GM18873 (cell line): ENCODE data around the gene BIRC2.
"Not testable (repeated sequence)": the region's sequence is repeated elsewhere in the genome, so short reads cannot be mapped to it uniquely, and the experiment has no call there.

Source experiments
- ATAC-seq: cut with Tn5 transposase; IDR thresholded peaks from one replicate; pipeline ENCODE4 v1.9.1; 2021; ENCODE audit warnings: mild to moderate bottlenecking, moderate library complexity, moderate number of reproducible peaks; ENCODE audit not compliant: unreplicated experiment, low FRiP score

BIRC2 gene

DNA sequence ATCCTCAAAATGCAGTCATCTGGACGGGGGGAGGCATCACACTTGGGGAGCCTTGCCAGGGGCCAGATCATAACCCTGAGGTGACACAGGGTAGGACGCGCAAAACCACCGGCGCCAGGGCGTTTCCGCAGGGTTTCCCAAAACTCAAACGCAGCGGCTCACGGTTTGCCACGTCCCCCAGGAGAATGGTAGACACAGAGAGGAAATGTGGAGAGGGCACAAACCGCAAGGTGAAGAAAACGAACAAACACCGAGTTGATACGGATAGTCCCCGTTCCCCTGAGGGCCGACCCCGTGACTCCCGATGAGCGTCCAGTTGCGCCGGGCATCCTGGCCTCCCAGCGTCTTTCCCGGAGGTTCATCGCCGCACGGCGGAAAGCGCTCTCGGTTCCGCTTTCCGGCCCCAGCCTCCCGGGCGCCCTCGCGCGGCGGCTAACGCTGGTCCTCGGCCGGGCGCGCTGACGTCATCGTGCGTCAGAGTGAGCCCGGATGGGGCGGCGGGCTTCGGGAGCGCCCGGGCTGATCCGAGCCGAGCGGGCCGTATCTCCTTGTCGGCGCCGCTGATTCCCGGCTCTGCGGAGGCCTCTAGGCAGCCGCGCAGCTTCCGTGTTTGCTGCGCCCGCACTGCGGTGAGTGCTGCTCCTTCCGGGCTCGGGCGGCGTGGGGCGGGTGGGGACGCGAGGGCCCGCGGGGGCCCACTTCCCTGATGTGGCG lies at the start of gene BIRC2:
Gene BIRC2 (plus strand): TSS at position 467 of the 714 bp plus-strand sequence. CDS start 2,641 bp downstream, outside the sequence.
- peak; percentile 69 for ATAC-seq

DNA sequence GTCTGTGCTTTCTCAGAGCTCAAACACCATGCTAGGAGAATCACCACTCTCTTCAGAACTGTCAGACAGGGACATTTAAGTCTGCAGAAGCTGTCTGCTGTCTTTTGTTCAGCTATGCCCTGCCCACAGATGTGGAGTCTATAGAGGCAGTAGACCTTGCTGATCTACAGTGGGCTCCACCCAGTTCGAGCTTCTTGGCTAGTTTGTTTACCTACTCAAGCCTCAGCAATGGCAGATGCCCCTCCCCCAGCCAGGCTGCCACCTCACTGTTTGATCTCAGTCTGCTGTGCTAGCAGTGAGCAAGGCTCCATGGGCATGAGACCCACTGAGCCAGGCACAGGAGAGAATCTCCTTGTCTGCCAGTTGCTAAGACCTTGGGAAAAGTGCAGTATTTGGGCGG lies 46.2 kb upstream of the BIRC2 start:
- not testable (repeated sequence) for ATAC-seq

DNA sequence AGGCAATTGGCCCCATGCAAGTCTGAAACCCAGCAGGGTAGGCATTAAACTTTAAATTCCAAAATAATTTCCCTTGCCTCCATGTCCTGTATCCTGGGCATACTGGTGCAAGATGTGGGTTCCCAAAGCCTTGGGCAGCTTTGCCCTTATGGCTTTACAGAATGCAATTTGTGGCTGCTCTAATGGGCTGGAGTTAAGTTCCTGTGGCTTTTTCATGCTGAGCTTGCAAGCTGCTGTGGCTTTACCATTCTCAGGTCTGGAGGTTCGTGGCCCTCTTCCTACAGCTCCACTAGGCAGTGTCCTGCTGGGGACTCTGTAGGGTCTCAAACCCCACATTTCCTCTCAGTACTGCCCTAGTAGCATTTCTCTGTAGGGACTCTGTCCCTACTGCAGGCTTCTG lies 44.8 kb upstream of the BIRC2 start:
- no peak for ATAC-seq

DNA sequence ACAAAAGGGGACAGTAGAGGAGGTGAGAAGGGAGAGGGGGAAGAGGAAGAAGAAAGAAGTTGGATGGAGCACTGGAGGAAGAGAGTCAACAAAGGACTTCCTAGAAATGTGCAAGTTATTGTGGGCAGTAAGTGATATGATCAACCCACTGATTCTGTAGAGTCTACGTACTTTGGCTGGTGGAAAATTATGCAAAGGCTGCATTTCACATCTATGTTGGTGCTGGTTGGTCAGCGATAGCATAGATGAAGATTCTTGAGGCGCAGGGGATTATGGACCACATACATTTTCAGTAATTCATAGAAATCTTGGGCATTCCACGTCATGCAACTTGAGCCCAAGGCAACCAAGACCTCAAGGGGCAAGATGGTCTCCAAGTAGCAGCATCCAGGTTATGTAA lies 42.3 kb upstream of the BIRC2 start:
- ATAC-seq = no peak

DNA sequence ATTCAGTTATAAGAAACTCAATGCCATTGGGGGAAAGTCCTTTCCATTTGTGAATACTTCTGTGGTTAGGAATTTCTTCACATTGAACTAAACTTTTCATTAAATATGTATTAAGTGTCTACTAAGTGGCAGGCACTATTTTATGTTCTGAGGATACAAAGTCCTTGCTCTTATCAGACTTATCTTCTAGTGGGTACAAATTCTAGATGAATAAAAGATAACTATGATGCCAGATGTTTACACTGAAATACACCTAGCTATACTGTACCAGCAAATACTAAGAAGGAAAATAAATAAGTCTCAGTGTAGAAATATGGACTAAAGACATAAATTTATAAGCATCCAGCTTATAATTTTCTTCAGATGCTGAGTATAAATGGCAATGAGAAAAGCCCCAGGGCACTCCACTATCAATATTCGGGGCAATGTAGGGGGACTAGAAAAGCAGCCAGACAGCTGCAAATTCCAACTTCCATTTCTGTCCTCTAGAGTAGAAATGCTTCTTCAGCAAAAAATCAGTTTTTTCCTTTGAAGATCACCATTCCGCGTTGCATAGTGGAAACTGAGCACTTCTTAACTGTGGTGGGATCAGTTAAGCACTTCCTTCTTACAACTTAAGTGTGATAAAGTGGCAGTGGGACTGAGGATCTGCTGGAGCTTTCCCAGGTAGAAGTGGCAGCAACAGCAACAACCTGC lies 41.5 kb upstream of the BIRC2 start:
- no peak for ATAC-seq

DNA sequence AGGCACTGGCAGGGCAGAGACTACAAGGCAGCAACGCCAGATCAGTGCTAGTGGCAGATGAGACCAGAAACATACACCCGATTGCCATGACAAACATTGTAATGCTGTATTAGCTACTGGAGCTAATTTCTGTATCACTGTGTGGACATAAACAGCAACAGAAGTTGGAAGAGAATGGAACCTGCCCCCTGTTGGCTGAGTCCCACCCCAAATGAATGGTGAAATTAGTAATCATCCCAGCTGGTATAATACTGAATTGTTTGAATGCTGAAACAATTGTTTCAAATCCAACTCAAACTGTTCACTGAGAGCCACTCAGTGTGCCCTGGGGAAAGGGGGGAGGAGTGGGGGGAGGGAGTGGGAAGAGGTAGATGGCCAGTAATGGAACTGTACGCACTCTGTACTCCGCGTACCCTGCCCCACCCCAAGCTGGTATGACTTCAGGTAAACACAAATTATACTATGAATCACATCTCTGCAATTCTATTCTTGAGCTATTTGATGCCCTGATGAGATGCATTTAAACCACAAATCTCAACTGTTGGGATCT lies 40.9 kb upstream of the BIRC2 start:
- no peak for ATAC-seq

DNA sequence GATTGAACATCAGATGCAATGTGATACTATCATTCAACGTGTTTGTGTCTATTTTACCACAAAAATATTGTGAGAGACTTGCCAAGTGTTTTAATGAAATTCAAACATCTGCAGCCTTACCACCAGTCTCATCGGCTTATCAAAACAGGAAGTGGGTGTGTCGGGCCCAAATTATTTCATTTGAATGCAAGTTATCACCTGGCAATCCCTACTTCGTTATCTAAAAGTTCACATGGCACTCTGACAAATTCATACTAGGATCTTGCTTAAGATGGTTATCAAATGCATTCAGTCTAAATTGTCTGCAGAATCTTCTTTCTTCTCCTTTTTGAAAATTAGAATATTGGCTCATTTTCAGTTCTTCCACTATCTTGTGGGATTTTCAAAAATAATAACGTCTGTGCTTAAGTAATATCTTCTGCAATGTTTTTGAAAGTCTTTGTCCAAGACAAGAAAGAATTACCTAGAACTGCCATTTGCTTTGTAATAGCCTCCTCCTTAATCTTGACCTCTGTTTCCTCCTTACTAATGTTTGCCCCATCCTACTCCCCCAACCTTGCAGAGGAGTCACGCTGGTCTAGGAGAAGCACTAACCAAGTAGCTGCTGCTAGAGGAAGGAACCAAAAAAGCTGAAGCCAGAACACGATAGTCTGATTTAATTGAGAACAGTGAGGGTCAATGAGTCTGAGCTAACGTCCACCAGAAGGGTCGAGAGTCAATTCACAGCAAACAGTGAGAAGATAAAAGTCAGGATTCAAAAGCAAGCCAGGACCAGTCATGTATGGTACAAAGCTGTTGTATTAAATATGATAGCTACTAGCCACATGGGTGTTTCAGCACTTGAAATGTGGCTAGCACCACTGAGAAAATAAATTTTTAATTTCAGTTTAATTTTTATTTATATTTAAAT lies 39.9 kb upstream of the BIRC2 start:
- no peak for ATAC-seq

DNA sequence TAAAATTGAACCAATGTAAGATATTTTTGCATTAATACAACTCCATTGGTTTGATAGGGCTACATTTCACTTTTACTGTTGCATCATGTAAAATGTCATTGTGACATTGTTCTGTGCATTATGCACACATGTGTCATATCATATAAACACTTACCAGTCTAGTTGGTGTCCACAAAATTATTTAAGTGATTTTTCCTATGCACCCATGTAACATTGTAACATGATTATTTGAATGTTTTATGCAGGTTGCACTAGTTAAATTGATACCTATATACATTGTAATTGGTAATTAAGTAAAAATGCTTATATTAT lies 39.3 kb upstream of the BIRC2 start:
- ATAC-seq = no peak

DNA sequence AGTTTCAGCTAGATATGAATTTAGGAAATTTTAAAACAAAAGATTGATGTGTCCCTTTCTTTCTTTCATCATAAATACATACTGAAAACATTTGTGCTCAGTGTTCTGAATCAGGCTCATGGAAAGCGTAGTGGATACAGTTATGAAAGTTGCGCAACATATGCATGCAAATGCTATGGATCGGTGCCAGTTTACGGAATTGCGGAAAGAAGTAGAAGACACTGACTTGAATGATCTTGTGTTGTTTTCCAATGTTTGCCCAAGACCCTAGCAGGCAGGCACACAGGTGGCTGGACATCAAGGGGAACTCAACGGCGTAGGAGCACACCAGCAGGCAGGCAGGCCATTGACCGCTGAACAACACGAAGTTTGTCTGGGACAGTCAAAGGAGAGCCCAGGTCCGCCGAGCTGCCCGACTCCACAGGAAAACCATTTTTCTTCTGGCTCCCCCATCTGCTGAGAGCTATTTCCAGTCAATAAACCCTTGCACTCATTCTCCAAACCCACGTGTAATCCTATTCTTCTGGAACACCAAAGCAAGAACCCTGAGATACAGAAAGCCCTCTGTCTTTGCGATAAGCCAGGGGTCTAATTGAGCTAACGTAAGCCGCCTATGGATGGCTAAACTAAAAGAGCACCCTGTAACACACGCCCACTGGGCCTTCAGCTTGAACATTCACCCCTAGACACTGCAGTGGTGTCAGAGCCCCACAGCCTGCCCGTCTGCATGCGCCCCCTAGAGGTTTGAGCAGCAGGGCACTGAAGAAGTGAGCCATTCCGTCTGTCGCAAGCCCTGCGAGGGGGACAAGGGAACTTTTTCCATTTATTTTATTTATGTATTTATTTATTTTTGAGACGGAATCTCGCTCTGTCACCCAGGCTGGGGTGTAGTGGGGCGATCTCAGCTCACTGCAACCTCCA lies 37.1 kb upstream of the BIRC2 start:
- no peak for ATAC-seq

DNA sequence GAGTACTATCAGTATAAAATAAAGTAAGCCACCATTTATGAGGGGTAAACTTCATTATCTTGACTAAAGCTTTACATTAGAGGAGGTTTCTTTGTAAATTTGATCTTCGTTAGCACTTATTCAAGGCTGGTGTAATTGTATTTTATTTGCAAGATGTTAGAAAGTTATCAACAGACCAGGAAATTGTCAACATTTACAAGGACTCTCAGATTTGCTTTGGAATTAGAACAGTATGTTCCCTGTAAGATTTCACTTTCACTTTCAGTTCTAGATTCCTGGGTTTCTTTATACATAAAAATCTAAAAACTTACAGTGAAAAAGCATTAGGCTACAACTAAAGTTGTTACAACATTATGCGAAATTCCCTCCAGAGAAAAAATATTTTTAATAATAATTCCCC lies 34.3 kb upstream of the BIRC2 start:
- ATAC-seq = no peak

DNA sequence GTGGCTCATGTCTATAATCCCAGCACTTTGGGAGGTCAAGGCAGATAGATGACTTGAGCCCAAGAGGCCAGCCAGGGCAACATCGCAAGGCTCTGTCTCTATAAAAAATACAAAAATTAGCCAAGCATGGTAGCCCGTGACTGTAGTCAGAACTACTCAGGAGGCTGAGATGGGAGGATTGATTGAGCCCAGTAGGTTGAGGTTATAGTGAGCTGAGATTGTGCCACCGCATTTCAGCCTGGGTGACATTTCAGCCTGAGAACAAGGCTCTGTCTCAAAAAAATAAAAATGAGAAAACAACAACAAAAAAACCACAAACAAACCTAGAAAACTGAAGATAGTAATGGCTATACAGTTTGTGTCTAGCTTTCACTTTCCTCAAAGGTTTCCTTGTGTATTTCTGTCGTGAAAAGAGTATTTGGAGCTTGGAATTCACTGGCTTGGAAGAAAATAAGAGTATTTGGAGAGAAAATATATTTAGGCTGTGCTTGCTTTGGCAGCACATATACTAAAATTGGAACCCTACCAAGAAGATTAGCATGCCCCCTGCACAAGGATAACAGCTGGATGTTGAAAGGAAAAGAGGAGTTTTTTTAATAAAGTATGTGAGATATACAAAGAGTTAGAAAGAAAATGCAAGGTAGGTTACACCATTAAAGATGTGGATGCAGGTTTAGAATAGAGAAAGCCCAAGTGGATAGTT lies 33.6 kb upstream of the BIRC2 start:
- no peak for ATAC-seq

DNA sequence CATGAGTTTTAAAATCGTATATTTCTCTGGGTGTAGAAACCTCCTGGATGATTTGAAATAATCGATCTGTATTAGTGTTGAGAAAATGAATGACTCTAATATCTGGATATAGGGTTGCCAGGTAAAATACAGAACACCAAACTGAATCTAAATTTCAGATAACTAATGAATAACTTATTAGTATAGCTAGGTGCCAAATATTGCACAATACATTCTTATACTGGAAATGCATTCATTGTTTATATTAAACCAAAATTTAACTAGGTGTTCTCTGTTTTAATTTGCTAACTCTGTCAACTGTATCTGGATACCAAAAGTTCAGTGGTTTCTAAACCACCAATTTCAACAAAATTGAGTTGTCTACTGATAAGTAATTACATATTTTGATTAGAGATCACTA lies 32.2 kb upstream of the BIRC2 start:
- ATAC-seq = no peak

DNA sequence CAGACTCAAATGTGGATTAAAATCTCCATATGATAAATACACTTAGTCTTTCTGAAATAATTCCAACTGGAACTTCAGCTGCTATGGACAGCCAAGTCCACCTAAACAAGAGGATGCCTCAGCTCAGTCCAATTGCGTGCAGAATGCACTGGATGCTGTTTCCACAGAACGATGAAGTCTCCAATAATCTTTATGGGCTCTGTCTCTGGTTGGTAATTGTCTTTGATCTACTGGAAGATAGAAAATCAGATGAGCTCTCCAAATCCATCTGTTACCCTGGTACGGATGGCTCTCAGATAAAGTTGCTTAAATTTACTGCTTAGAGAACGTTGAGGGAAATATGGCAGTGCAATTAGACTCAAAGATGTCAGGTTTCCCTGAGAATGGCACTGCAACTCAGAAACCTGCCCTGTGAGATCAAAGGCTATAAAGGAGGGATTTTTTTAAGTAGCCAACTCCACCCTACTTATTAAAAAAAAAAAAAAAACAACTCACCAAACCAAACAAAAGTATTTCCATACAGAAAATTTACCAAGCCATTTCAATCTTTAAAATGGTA lies 30.6 kb upstream of the BIRC2 start:
- ATAC-seq = no peak

DNA sequence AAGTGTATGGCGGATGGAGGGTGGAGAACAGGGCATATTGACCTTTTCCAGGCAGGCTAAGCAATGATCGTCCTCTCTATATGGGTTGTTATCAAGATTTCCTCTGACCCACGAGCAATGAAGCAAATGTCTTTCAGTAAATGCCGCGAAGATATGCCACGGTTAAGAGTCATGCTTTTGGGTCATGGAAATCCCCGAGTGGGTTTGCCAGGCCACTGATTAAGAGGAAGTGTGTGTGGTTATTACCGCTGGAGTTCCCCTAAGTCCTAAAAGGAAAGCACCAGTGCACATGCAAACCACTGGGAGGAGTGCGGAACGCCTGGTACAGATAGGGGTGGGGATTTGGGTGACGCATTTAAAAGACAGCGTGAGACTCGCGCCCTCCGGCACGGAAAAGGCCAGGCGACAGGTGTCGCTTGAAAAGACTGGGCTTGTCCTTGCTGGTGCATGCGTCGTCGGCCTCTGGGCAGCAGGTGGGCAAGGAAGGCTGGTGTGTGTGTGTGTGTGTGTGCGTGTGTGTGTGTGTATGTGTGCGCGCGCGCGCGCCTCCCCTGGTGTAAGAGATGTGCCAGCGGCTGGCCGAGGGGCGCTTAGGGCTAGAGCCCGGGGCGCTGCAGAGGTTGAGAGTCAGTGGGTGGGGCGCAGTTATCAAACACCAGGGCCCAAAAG lies 29.8 kb upstream of the BIRC2 start, which contains the start of gene BIRC3:
Gene BIRC3 (plus strand): TSS at position 386 of the 669 bp plus-strand sequence. CDS start 7,026 bp downstream, outside the sequence.
- ATAC-seq = peak; percentile 91

DNA sequence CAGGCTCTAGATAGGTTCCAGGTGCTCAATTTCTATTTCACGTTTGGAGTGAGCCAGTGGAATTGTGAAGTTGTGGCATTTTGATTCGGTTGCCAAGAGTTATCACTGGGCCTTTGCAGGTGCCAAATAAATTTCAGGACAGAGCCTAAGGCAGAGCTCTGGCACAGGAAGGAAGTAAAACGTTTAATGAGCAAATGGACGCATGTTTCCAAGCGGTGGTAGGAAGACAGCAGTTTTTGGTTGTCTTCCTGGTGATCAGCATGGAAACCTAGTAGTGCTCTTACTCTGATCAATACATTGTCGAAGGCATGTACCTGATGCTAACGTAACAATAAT lies 29.3 kb upstream of the BIRC2 start:
- ATAC-seq = no peak

DNA sequence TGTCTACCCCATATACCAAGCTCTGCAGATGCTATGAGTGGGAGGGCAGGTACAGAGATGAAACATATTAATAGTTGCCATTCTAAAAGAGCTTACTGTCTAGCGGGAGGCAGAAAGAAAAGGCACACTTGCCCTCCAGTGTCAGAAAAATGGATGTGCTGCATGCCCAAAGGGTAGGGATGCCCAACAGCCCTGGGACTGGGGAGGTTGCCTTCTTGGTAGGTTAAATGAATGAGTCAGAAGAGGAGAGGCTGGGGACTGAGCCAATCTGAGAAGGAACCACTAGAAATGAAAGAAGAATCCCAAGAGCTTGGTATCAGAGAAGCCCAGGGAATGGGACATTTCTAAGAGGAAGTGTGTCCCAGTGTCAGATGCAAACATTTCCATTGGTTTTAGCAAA lies 28.5 kb upstream of the BIRC2 start:
- ATAC-seq = no peak

DNA sequence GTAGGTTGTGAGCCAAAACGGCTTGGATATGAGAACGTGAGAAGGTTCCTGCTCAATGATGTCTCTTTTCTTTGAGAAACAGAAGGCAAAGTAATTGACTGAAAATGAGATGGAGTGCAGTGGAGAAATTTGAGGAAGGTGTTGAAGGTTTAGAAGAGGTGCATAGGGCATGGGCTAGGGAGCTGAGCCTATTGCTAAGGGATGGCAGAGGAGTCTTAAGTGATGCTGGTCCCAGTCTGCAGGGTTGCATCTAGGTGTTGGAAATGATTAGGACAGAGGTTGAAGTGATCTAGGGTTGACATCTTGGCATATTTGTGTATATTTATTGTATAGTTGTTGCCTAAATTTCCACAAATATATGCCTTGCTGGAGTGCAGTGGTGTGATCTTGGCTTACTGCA lies 27.5 kb upstream of the BIRC2 start:
- ATAC-seq = no peak

DNA sequence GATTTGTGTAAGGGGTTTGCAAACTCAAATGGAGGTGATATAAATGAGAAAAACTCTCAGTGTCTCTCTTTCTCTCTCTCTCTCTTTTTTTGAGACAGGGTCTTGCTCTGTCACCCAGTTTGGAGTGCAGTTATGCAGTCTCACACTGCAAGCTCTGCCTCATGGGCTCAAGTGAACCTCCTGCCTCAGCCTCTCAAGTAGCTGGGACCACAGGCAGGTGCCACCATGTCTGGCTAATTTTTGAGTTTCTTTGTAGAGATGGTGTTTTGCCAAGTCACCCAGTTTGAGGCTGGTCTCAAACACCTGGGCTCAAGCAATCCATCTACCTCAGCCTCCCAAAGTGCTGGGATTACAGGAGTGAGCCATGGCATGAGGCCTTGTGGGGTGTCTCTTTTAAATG lies 26.8 kb upstream of the BIRC2 start:
- no peak for ATAC-seq

DNA sequence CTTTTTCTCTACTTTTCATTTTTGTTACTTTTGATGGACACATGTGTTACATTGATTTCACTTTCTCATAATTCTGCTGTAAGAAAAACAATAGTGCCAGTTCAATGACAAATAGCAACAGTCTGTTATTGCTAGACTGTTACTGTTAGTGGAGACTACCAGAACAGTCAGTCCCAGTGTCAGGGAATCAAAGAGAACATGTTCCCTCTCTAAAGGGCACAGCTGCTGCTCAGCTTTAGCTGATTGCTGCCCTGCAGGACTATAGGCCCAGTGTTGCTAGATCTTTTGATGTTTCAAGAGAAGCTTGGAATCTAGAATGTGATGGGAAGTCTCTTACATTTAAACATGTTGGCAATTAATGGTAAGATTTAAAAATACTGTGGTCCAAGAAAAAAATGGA lies 26.3 kb upstream of the BIRC2 start:
- ATAC-seq = no peak
